Nephron (organoid): Measurements from ENCODE around the gene USP30.

Experiments used
- H3K27ac Mint-ChIP-seq, 3 experiments: 2 replicates each; pipeline ENCODE4 v1.8.0; 2020; ENCODE audit warnings: mixed read lengths in 3 of 3, mild to moderate bottlenecking in 2 of 3, moderate library complexity in 1 of 3
- H3K27me3 Mint-ChIP-seq: 2 replicates; pipeline ENCODE4 v1.8.0; 2021; ENCODE audit warnings: low read depth, mild to moderate bottlenecking, moderate library complexity, mixed read lengths
- H3K36me3 Mint-ChIP-seq: 2 replicates; pipeline ENCODE4 v1.8.0; 2020; ENCODE audit warnings: low read depth, mixed read lengths
- H3K4me1 Mint-ChIP-seq: 2 replicates; pipeline ENCODE4 v1.8.0; 2020; ENCODE audit warnings: mixed read lengths
- H3K4me3 Mint-ChIP-seq, 3 experiments: 2 replicates each; pipeline ENCODE4 v1.8.0; 2020; ENCODE audit warnings: mild to moderate bottlenecking in 3 of 3, mixed read lengths in 3 of 3, moderate library complexity in 2 of 3
- H3K9me3 Mint-ChIP-seq: 2 replicates; pipeline ENCODE4 v1.8.0; 2020; ENCODE audit warnings: mixed read lengths
- CTCF ChIP-seq, 3 experiments: fragments of 200-600 bp; sonication (generic); IDR thresholded peaks; one replicate each; pipeline ENCODE4 v1.5.0; 2021; ENCODE audit warnings: antibody characterized with exemption in 3 of 3; ENCODE audit not compliant: unreplicated experiment in 3 of 3

USP30 gene

GRCh38 chr12:109109746-109110350, 57.5 kb downstream of the USP30 start:
- H3K27ac Mint-ChIP-seq = peak overlapping the region; percentile 95 to 99 (median 96)
- H3K4me1 Mint-ChIP-seq = peaks cover 39% of the 10 kb centered on the region
- no peaks in the 10 kb centered on the region for H3K27me3 Mint-ChIP-seq

GRCh38 chr12:109110988-109111495, 58.7 kb downstream of the USP30 start:
- H3K4me3 Mint-ChIP-seq = peak overlapping the region; percentile 82 to 88 (median 85)
- no peaks in the 10 kb centered on the region for H3K9me3 Mint-ChIP-seq
- TF ChIP-seq CTCF (IDR thresholded peaks at IDR 0.05; ENCODE audit: unreplicated experiment in 3 of 3) = no peak
- no peaks in the 10 kb centered on the region for H3K27me3 Mint-ChIP-seq
- H3K36me3 Mint-ChIP-seq = peaks cover 36% of the 10 kb centered on the region
- peak overlapping the region; percentile 95 to 99 (median 96) for H3K27ac Mint-ChIP-seq
- H3K4me1 Mint-ChIP-seq = peaks cover 51% of the 10 kb centered on the region

More at GRCh38 chr12:109109746-109110350, 57.5 kb downstream of the USP30 start:
- H3K4me3 Mint-ChIP-seq = peak overlapping the region; percentile 9 to 88 (median 85)
- peaks cover 46% of the 10 kb centered on the region for H3K36me3 Mint-ChIP-seq
- no peak for TF ChIP-seq CTCF (IDR thresholded peaks at IDR 0.05; ENCODE audit: unreplicated experiment in 3 of 3)
- H3K9me3 Mint-ChIP-seq = no peaks in the 10 kb centered on the region

GRCh38 chr12:109112720-109113465, 60.5 kb downstream of the USP30 start:
- Mint-ChIP-seq H3K27me3 (no peaks in the 10 kb centered on the region), H3K36me3 (peaks cover 25% of the 10 kb centered on the region), H3K4me3 (peak overlapping the region in 2 of 3 experiments; percentile 15 to 30)

GRCh38 chr12:109113661-109114321, 61.4 kb downstream of the USP30 start:
- TF ChIP-seq CTCF (IDR thresholded peaks at IDR 0.05; ENCODE audit: unreplicated experiment in 3 of 3) = no peak
- no peaks in the 10 kb centered on the region for H3K27me3 Mint-ChIP-seq
- peak overlapping the region in 2 of 3 experiments; percentile 15 to 30 for H3K4me3 Mint-ChIP-seq
- no peaks in the 10 kb centered on the region for H3K9me3 Mint-ChIP-seq
- H3K27ac Mint-ChIP-seq = peak overlapping the region; percentile 57 to 78 (median 77)
- H3K36me3 Mint-ChIP-seq = peaks cover 18% of the 10 kb centered on the region
- H3K4me1 Mint-ChIP-seq = peaks cover 58% of the 10 kb centered on the region

More at GRCh38 chr12:109112720-109113465, 60.5 kb downstream of the USP30 start:
- Mint-ChIP-seq H3K9me3 (no peaks in the 10 kb centered on the region), H3K4me1 (peaks cover 58% of the 10 kb centered on the region), H3K27ac (peak overlapping the region; percentile 57 to 84 (median 77))
- no peak for TF ChIP-seq CTCF (IDR thresholded peaks at IDR 0.05; ENCODE audit: unreplicated experiment in 3 of 3)

- Mint-ChIP-seq H3K9me3 (no peaks in the 10 kb centered on the region), H3K4me1 (peaks cover 54% of the 10 kb centered on the region), H3K27ac (peak overlapping the region; percentile 73 to 92 (median 78)), H3K27me3 (no peaks in the 10 kb centered on the region), H3K36me3 (peaks cover 11% of the 10 kb centered on the region), H3K4me3 (peak overlapping the region in 2 of 3 experiments; percentile 29 to 44)
- TF ChIP-seq CTCF (IDR thresholded peaks at IDR 0.05; ENCODE audit: unreplicated experiment in 3 of 3) = no peak
These were observed 62.3 kb downstream of the USP30 start for GRCh38 chr12:109114644-109115043.
